GM19023 (cell line): ENCODE results near the gene PPP3R2.
"Not testable (repeated sequence)": the region's sequence is repeated elsewhere in the genome, so short reads cannot be mapped to it uniquely, and the experiment has no call there.

Experiments used
- ATAC-seq: cut with Tn5 transposase; IDR thresholded peaks from one replicate; pipeline ENCODE4 v1.9.1; 2021; ENCODE audit warnings: mild to moderate bottlenecking, moderate library complexity; ENCODE audit not compliant: unreplicated experiment

The PPP3R2 gene

DNA sequence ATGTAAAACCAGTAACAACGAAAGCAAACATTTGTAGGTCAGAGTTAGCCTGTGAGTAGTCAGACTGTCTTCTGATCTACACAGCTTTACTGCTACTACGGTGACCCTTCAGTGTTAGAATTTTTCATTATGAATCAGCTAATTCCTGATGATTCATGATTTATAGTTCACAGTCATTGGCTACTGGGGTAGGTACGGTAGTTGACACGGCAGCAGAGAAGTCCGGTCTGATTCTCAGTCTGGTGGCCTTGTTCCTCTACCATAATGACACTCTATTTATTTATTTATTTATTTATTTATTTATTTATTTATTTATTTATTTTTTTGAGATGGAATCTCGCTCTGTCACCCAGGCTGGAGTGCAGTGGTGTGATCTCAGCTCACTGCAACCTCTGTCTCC, 4.7 kb downstream of the PPP3R2 start:
- not testable (repeated sequence) for ATAC-seq

- ATAC-seq = no peak
Observed at GRCh38 chr9:101587332-101588043, 7.3 kb downstream of the PPP3R2 start.

- ATAC-seq = peak; percentile 83
Observed at GRCh38 chr9:101586651-101587050, 8.1 kb downstream of the PPP3R2 start.

DNA sequence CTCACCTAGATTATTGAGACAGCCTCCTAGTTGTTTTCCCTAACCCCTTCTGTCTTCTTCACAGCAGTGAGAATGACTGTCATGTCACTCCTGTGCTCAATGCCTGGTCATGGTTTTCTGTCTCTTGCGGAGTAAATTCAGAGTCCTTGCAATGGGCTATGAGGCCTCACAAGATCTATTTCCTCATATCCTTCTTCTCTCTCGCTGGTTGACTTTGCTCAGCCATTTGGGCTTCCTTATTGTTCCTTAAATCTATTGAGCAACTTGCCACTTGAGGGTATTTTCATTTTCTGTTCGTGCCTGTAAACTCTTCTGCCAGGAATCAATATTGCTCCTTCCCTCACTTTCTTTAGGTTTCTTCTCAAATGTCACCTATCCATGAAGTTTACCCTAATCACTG, 9.0 kb downstream of the PPP3R2 start:
- ATAC-seq = no peak

DNA sequence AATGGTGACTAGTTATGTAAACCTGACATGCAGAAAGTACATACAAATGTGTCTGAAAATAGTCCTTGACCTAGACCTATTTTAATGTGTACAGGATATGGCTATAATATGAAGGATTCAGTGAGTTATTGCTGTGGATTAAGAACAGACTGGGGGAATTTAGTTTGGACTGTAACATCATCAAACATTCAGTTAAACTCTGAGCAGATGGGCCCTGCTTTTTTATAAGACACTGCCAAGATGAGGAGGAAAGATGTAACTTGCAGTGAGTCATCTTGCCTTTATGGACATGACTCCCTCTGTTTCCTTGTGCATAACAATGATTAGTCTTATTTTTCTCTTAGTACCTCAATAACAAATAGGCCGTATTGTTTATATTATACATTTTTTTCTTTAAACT, 12.2 kb downstream of the PPP3R2 start:
- ATAC-seq = no peak

- no peak for ATAC-seq
Observed at GRCh38 chr9:101579711-101580545, 14.8 kb downstream of the PPP3R2 start.

- ATAC-seq = no peak
Observed at GRCh38 chr9:101578378-101578777, 16.4 kb downstream of the PPP3R2 start.

- no peak for ATAC-seq
Observed at GRCh38 chr9:101574731-101575333, 19.9 kb downstream of the PPP3R2 start.

DNA sequence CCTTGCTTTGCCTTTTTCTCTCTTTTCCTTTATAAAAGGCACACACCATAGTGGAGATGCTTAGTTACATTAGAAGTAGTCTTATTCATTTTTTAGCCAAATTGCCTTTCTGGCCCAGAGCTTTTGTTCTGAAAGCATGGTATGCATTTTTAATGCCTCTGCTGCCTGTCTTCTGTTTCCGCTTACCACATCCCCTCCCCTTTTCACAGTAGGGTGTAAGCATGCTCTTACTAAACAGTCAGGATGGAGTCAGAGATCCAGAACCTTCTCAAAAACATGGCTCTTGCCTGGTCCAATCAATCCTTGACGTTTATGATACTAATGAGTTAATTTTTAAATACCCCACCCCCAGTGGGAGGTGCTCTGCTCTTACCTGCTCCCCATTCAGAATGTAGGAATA, 22.5 kb downstream of the PPP3R2 start:
- ATAC-seq = no peak

DNA sequence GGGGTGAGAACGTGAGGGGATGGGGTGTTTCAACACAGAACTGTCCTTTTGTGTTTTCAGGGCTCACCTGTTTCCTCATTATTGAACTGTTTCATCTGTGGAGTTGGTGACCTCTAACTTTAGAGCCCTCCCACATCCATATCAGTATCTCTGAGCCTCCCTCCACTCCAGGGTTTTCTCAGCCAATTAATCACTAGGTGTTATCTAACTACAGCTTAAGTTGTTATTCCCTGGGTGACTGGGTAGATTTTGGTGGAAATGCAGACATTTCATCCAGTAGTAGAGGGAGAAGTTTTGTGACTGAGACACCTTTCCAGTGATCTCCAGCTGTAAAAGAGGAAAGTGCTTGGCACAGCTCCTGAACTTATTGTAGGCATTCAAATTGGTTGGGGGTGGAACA, 23.7 kb downstream of the PPP3R2 start:
- ATAC-seq = no peak

DNA sequence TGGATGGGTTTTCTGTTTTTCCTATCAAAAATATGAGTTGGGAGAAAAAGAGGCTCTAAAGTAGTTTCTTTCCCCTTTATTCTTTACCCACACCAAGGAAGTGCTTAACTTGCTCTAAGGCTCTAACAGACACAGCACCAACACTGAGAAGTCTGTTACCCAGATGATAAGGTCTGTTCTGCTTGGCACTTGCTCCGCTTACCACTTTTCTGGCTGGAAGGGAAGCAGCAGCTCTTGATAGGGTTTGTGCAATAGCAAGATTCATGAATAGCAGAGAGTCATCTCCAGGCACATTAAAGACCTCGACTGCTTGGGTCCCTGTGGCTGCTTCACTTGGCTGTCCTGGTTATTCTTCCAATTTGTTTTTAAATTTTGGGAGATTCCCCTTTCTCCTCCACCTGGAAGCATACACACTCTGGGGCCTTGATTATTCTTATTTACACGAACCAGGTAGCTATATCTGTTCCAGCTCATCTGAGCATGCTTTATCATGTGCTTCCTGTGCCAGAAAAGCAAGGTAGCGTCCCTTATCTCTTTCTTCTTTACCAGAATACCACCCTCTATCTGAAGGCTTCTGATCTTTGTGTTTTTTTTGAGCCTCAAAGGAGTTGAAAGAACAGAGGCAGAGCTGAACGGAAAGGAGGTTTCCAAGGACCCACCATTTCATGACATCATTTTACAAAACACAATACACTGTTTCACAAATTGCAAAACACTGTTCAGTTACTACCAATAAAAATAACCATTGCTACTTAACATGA, 24.8 kb downstream of the PPP3R2 start:
- ATAC-seq = no peak

- no peak for ATAC-seq
Observed at GRCh38 chr9:101567725-101568350, 26.9 kb downstream of the PPP3R2 start.

DNA sequence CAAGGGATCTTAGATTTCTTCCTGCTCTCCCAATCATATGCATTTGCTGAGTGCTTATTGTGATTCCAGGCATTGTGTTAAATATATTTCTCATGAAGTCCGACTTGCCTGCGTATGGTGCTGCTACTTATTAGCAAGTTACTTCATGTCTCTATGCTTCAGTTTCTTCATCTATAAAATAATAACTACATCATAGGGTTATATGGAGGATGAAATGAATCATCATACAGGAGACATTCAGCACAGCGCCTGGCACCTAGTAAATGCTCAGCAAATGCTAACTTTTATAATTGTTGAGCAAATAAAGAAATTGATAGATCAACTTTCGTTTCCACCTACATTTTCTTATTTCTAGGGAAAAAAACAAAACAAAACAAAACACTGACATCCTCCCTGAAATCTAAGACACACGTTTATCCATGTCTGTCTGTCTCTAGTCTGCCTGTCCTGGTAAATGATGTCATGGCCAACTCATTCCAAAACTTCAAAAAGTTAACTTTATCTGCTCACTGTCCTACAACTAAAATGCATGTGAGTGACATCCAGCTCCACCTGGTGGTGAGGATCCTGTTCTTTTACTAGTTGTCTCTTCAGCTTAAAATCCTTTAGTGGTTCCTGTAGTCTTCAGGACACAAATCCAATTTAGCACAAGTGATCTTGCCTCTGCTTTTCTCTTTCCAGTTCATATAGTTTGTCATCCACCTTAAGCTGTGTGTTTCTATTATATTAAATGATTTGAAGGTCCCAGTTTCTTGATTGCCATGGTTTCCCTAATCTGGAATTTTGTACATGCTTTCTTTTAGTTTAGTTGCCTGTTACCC, 27.7 kb downstream of the PPP3R2 start:
- ATAC-seq = no peak

- no peak for ATAC-seq
Observed at GRCh38 chr9:101564252-101564651, 30.5 kb downstream of the PPP3R2 start.

- ATAC-seq = no peak
Observed at GRCh38 chr9:101562966-101563365, 31.8 kb downstream of the PPP3R2 start.

GRCh38 chr9:101561740-101562139, 33.0 kb downstream of the PPP3R2 start:
- no peak for ATAC-seq

DNA sequence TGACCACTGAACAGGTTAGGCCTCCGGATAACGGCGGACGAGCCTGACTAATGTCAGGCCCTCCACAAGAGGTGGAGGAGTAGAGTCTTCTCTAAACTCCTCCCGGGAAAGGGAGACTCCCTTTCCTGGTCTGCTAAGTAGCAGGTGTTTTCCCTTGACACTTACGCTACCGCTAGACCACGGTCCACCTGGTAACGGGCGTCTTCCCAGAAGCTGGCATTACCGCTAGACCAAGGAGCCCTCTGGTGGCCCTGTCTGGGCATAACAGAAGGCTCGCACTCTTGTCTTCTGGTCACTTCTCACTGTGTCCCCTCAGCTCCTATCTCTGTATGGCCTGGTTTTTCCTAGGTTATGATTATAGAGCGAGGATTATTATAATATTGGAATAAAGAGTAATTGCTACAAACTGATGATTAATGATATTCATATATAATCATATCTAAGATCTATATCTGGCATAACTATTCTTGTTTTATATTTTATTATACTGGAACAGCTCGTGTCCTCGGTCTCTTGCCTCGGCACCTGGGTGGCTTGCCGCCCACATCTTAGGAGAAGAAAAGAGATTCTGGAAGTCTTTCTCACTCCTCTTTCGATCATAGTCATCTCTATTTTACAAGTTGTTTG, 45.2 kb downstream of the PPP3R2 start:
- ATAC-seq = not testable (repeated sequence)

DNA sequence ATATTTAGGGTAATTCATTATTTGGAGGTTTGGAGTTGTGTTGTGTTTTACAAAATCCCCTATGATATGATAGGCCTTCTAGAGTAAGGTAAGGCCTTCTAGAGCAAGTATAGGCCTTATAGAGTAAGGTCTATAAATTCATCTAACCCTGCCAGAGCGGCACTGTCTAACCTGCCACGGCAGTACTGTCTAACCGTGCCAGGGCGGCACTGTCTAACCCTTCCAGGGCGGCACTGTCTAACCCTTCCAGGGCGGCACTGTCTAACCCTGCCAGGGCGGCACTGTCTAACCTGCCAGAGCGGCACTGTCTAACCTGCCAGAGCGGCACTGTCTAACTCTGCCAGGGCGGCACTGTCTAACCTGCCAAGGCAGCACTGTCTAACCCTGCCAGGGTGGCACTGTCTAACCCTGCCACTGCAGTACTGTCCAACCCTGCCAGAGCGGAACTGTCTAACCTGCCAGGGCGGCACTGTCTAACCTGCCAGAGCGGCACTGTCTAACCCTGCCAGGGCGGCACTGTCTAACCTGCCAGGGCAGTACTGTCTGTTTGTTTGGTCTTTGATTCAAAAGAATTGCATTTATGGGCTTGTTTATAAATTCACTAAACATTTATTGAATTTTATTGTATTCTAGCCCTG, 51.6 kb downstream of the PPP3R2 start:
- ATAC-seq = no peak
